ENCODE measurements around the gene HOXB6. TPM values are rescaled to one million over a fixed set of nuclear protein-coding genes. Genes with fewer than 3 reads are reported as not detected.

HOXB6 gene
- total and polyA plus RNA-seq, 2 experiments from 2014 or later: 0.12 TPM; not detected in 1

DNA sequence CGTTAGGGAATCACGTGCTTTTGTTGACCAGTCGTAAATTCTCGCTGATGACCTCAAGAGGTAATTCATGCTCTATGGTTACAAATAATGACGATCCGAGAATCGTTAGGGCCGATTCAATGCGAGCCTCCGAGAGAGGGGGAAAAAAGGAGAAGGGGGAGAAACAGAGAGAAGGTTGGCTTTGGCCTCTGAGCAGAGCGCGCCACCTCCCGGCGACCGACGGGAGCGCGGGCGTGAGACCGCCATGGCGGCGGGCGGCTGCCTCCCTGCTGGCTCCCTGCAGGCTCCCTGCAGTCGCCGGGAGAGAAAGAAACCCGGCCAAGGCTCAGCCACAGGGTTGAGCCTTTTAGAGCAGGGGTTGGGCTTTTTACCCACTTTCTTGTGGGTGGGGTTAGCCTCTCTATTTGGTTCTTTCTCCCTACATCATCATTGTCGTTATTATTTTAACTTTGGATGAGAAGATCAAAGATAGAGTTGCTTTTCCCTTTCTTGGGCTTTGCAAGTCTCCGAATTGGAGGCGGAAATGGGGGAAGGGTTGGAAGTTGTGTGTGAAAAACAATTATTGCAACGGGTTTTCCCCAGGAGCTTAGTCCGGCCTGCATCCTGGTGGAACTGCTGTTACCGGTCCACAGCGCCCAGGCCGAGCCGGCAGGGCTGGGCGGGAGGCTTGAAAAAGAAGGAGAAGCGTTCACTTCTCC, 10.8 kb downstream of the HOXB6 start:
- Histone ChIP-seq H3K27ac (no peak overlapping the region), H3K4me3 (peak overlapping the region; percentile 26)
- TF ChIP-seq, protein P1, sequence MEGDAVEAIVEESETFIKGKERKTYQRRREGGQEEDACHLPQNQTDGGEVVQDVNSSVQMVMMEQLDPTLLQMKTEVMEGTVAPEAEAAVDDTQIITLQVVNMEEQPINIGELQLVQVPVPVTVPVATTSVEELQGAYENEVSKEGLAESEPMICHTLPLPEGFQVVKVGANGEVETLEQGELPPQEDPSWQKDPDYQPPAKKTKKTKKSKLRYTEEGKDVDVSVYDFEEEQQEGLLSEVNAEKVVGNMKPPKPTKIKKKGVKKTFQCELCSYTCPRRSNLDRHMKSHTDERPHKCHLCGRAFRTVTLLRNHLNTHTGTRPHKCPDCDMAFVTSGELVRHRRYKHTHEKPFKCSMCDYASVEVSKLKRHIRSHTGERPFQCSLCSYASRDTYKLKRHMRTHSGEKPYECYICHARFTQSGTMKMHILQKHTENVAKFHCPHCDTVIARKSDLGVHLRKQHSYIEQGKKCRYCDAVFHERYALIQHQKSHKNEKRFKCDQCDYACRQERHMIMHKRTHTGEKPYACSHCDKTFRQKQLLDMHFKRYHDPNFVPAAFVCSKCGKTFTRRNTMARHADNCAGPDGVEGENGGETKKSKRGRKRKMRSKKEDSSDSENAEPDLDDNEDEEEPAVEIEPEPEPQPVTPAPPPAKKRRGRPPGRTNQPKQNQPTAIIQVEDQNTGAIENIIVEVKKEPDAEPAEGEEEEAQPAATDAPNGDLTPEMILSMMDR (IDR thresholded peaks at IDR 0.05; ENCODE audit: low read depth, low read length): peak; percentile 90

DNA sequence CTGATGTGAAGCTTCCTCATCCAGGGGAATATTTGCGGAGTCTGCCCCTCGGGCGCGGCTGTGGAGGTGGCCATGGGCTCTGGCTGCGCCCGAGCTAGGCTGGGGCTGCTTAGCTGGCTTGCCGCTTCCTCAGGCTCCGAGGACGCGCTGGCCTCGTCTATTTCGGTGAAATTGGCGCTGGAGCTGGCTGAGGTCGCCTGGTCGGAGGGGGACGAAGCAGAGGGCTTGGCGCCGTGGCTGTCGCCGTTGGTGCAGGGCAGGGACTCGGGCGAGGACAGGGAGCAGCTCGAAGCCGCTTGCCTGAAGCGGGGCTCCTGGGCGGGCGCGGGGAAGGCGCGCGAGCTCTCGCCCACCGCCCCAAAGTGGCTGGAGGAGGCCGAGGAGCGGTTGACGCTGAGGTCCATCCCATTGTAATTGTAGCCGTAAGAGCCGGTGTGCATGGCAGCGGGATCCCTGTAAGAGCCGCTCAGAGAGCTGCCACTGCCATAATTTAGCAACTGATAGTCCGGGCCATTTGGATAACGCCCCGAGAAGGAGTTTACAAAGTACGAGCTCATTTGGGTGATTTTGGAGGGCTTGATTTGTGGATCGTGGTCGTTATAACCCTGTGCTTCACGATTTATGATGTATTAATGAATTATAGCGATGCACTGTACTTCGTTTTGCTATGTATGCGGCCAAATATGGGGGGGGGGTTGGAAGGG, 11.5 kb downstream of the HOXB6 start, which contains the start of gene HOXB5:
HOXB5 (minus strand) TSS at position 654 of the 704 bp plus-strand sequence; CDS start at position 557, 97 bp downstream.
- no peaks in the 10 kb centered on the region for H3K4me1 ChIP-seq (ENCODE audit: low read depth)
- no peaks in the 10 kb centered on the region for H3K36me3 ChIP-seq
- peak within 1 kb of the TSS; percentile 26 for H3K4me3 ChIP-seq
- peak in 1 of 2 donors; percentile 58 for DNase-seq (ENCODE audit: low read depth in 1 of 2, low spot score in 1 of 2)
- peaks cover 100% of the 10 kb centered on the region for H3K27me3 ChIP-seq
- H3K27ac ChIP-seq: no peak within 1 kb of the TSS
- TF ChIP-seq, protein P1 (IDR thresholded peaks at IDR 0.05; ENCODE audit: low read depth, low read length): no peak
- H3K9me3 ChIP-seq (ENCODE audit: low read depth): no peaks in the 10 kb centered on the region

More for the DNA sequence above, 10.8 kb downstream of the HOXB6 start:
- peaks cover 100% of the 10 kb centered on the region for H3K27me3 ChIP-seq
- peak; percentile 75 to 80 for DNase-seq (ENCODE audit: low read depth in 1 of 2, low spot score in 1 of 2)
- no peaks in the 10 kb centered on the region for H3K9me3 ChIP-seq (ENCODE audit: low read depth)
- no peaks in the 10 kb centered on the region for H3K36me3 ChIP-seq
- no peaks in the 10 kb centered on the region for H3K4me1 ChIP-seq (ENCODE audit: low read depth)

DNA sequence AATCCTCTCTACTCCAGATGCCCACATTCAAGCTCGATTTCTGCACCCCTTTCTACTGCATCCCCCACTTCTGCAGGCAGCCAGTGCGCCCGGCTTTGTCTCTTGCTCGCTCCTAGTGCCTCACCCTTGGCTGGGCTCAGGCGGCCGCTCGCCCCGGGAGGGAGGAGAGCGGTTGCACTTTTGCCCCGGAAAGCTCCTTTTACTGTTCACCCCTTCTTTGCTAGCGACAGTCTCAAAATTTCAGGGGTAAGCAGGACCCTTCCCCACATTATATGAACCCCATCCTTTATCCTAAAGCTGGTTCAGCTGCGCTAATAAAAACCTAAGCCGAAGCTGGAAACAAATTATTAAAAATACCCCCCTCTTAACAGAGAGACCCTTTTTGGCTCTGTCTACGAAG, 12.2 kb downstream of the HOXB6 start:
- DNase-seq (ENCODE audit: low read depth in 1 of 2, low spot score in 1 of 2): no peak
- H3K9me3 ChIP-seq (ENCODE audit: low read depth): no peaks in the 10 kb centered on the region
- H3K27me3 ChIP-seq: peaks cover 100% of the 10 kb centered on the region
- TF ChIP-seq, protein P1 (IDR thresholded peaks at IDR 0.05; ENCODE audit: low read depth, low read length): no peak
- H3K4me1 ChIP-seq (ENCODE audit: low read depth): no peaks in the 10 kb centered on the region
- no peak overlapping the region for H3K27ac ChIP-seq
- H3K36me3 ChIP-seq: no peaks in the 10 kb centered on the region
- peak overlapping the region; percentile 26 for H3K4me3 ChIP-seq

DNA sequence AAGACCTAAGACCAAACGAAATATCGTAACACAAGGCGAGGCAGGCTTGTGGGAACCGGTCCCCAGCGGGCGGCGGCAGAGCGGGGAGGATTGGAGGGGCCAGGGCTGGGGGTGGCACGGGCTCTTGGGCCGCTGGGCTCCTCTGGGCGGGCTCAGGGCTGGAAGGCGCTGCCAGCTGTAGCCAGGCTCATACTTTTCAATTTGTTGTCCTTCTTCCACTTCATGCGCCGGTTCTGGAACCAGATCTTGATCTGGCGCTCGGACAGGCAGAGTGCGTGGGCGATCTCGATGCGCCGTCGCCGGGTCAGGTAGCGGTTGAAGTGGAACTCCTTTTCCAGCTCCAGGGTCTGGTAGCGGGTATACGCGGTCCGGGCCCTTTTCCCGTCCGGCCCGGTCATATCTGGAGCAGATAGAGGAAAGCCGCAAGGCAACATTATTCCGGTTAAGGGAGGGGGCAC, 12.7 kb downstream of the HOXB6 start:
- Histone ChIP-seq H3K36me3 (no peaks in the 10 kb centered on the region), H3K27me3 (peaks cover 100% of the 10 kb centered on the region), H3K4me3 (no peak overlapping the region), H3K4me1 (ENCODE audit: low read depth) (no peaks in the 10 kb centered on the region), H3K27ac (no peak overlapping the region), H3K9me3 (ENCODE audit: low read depth) (no peaks in the 10 kb centered on the region)
- DNase-seq (ENCODE audit: low read depth in 1 of 2, low spot score in 1 of 2): no peak
- TF ChIP-seq, protein P1 (IDR thresholded peaks at IDR 0.05; ENCODE audit: low read depth, low read length): no peak

DNA sequence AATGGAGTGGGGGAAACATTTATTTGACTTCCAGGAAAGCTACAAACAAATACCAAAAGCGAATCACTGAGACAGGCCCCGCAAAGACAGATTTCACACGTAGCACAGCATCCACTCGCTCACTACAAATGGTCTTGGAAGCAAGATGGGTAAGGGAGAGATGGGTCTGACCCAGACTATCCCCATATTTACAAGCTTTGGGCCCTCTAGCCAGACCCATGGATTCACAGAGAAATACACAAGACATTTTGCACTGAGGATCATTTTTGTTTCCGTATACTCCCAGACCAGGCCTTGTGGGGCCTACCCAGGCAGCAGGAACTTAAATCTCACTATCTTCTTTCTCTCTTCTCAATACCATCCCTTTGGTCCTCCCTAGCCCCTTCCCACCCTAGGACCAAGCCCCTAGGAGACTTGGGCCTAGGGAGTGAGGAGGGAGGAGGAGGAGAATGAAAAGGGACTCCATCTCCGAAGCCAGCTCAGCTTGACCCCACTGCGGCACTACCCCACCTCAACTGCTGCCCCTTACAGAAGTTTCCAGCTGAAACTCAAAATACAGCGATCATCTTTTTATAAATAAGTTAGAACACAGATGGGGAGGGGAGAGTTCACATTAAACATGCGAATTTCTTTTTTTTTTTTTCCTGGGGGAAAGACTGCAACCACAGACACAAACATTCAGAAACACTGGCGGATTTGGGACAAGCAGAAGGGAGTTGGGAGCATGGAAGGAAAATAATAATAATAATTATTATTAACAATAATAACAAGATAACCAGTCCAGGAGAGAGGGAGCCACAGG, 13.3 kb downstream of the HOXB6 start:
- Histone ChIP-seq H3K9me3 (ENCODE audit: low read depth) (no peaks in the 10 kb centered on the region), H3K4me1 (ENCODE audit: low read depth) (no peaks in the 10 kb centered on the region), H3K27me3 (peaks cover 100% of the 10 kb centered on the region), H3K36me3 (no peaks in the 10 kb centered on the region), H3K27ac (no peak overlapping the region), H3K4me3 (no peak overlapping the region)
- TF ChIP-seq, protein P1 (IDR thresholded peaks at IDR 0.05; ENCODE audit: low read depth, low read length): no peak
- no peak for DNase-seq (ENCODE audit: low read depth in 1 of 2, low spot score in 1 of 2)

Data from cardiac muscle cell (in vitro differentiated cells and primary cell).